HL-60 (cell line): ENCODE data around the gene ECEL1.

Source experiments
- DNase-seq, 2 experiments: peaks; one replicate each; pipeline ENCODE4 v3.0.0-alpha.2; 2010 to 2020; ENCODE audit warnings: low read depth in 1 of 2, low spot score in 1 of 2
- H3K27ac ChIP-seq: fragments of 250-450 bp; sonication (Bioruptor Pico); replicated peaks from 2 replicates; pipeline ENCODE4 v1.5.1; 2020; ENCODE audit warnings: mild to moderate bottlenecking, moderate library complexity
- H3K27me3 ChIP-seq: fragments of 250-450 bp; sonication (Bioruptor Pico); 2 replicates; pipeline ENCODE4 v1.5.1; 2021; ENCODE audit warnings: mild to moderate bottlenecking, moderate library complexity; ENCODE audit not compliant: insufficient read depth, poor library complexity, severe bottlenecking
- H3K4me3 ChIP-seq: replicated peaks from 2 replicates; pipeline ENCODE4 v1.5.1; 2011; ENCODE audit warnings: mild to moderate bottlenecking, control low read depth, low read length; ENCODE audit not compliant: insufficient read depth
- CTCF ChIP-seq: IDR thresholded peaks from one replicate; pipeline ENCODE4 v1.5.1; 2011; ENCODE audit warnings: low read length, control low read depth, inconsistent platforms; ENCODE audit not compliant: insufficient read depth
- GABPA ChIP-seq: IDR thresholded peaks from 2 replicates; pipeline ENCODE4 v1.6.1; 2012; ENCODE audit warnings: low read depth
- POLR2AphosphoS5 ChIP-seq: IDR thresholded peaks from 2 replicates; pipeline ENCODE4 v1.6.1; 2012; ENCODE audit warnings: low read depth
- REST ChIP-seq: IDR thresholded peaks from 2 replicates; pipeline ENCODE4 v1.6.1; 2012; ENCODE audit warnings: low read depth; ENCODE audit not compliant: insufficient replicate concordance
- SPI1 ChIP-seq: IDR thresholded peaks from 2 replicates; pipeline ENCODE4 v1.6.1; 2012; ENCODE audit warnings: low read depth, mild to moderate bottlenecking, borderline replicate concordance

The ECEL1 gene

GRCh38 chr2:232483311-232483922 lies 4.2 kb downstream of the ECEL1 start:
- no peak overlapping the region for H3K27ac ChIP-seq
- peaks cover 36% of the 10 kb centered on the region for H3K27me3 ChIP-seq
- no peak overlapping the region for H3K4me3 ChIP-seq
- no peak for TF ChIP-seq GABPA
- no peak for TF ChIP-seq POLR2AphosphoS5
- TF ChIP-seq CTCF = no peak
- no peak for TF ChIP-seq REST
- no peak for TF ChIP-seq SPI1
- no peak for DNase-seq

GRCh38 chr2:232482301-232483238 lies 5.1 kb downstream of the ECEL1 start:
- H3K27ac ChIP-seq = no peak overlapping the region
- peaks cover 30% of the 10 kb centered on the region for H3K27me3 ChIP-seq
- no peak for DNase-seq
- H3K4me3 ChIP-seq = no peak overlapping the region
- TF ChIP-seq SPI1 (no peak), GABPA (no peak), REST (no peak), CTCF (no peak), POLR2AphosphoS5 (no peak)

- H3K4me3 ChIP-seq = no peak overlapping the region
- peaks cover 22% of the 10 kb centered on the region for H3K27me3 ChIP-seq
- H3K27ac ChIP-seq = no peak overlapping the region
- TF ChIP-seq REST = no peak
- no peak for TF ChIP-seq POLR2AphosphoS5
- no peak for TF ChIP-seq SPI1
- no peak for TF ChIP-seq CTCF
- TF ChIP-seq GABPA = no peak
- no peak for DNase-seq
Measured at GRCh38 chr2:232481322-232482140, 6.1 kb downstream of the ECEL1 start.
